Neural progenitor cell (in vitro differentiated cells): ENCODE data around the gene PROS1. TPM values are rescaled to one million over a fixed set of nuclear protein-coding genes. Genes with fewer than 3 reads are reported as not detected.
"Not testable (repeated sequence)": the region's sequence is repeated elsewhere in the genome, so short reads cannot be mapped to it uniquely, and the experiment has no call there.

Source experiments
- DNase-seq: peaks from one replicate; pipeline ENCODE4 v3.0.0-alpha.2; 2016; ENCODE audit warnings: low spot score
- H2AFZ ChIP-seq: fragments of 200-600 bp; sonication (generic); replicated peaks from 2 replicates; pipeline ENCODE4 v1.6.1; 2016; ENCODE audit warnings: antibody characterized with exemption
- H3F3A ChIP-seq: fragments of 200-600 bp; sonication (generic); 2 replicates; pipeline ENCODE4 v1.6.1; 2016; ENCODE audit warnings: antibody characterized with exemption, low read depth
- H3K27ac ChIP-seq: fragments of 200-600 bp; sonication (generic); 2 replicates; pipeline ENCODE4 v1.5.1; 2016; ENCODE audit warnings: mild to moderate bottlenecking
- H3K27me3 ChIP-seq: fragments of 200-600 bp; sonication (generic); 2 replicates; pipeline ENCODE4 v1.6.1; 2016; ENCODE audit warnings: mild to moderate bottlenecking, moderate library complexity
- H3K36me3 ChIP-seq: fragments of 200-600 bp; sonication (generic); 2 replicates; pipeline ENCODE4 v1.5.1; 2016
- H3K4me1 ChIP-seq: fragments of 200-600 bp; sonication (generic); 2 replicates; pipeline ENCODE4 v1.6.1; 2016; ENCODE audit warnings: mixed run types
- H3K4me2 ChIP-seq: fragments of 200-600 bp; sonication (generic); 2 replicates; pipeline ENCODE4 v1.6.1; 2016
- H3K4me3 ChIP-seq: fragments of 200-600 bp; sonication (generic); 2 replicates; pipeline ENCODE4 v1.5.1; 2016
- H3K79me2 ChIP-seq: fragments of 200-600 bp; sonication (generic); 2 replicates; pipeline ENCODE4 v1.6.1; 2016; ENCODE audit warnings: low read depth
- H3K9ac ChIP-seq: fragments of 200-600 bp; sonication (generic); 2 replicates; pipeline ENCODE4 v1.6.1; 2016
- H3K9me3 ChIP-seq: fragments of 200-600 bp; sonication (generic); 2 replicates; pipeline ENCODE4 v1.5.1; 2016; ENCODE audit warnings: low read depth
- H4K20me1 ChIP-seq: fragments of 200-600 bp; sonication (generic); 2 replicates; pipeline ENCODE4 v1.6.1; 2016; ENCODE audit warnings: low read depth
- H3K27ac Mint-ChIP-seq: 3 replicates; pipeline ENCODE4 v1.8.0; 2021; ENCODE audit warnings: mixed read lengths
- H3K27me3 Mint-ChIP-seq: 2 replicates; pipeline ENCODE4 v1.8.0; 2022; ENCODE audit warnings: low read depth, mild to moderate bottlenecking, inconsistent platforms, moderate library complexity, mixed read lengths; ENCODE audit not compliant: insufficient read depth
- H3K36me3 Mint-ChIP-seq: 3 replicates; pipeline ENCODE4 v1.8.0; 2021; ENCODE audit warnings: mixed read lengths
- H3K4me1 Mint-ChIP-seq: 3 replicates; pipeline ENCODE4 v1.8.0; 2021; ENCODE audit warnings: mixed read lengths
- H3K4me3 Mint-ChIP-seq: 3 replicates; pipeline ENCODE4 v1.8.0; 2021; ENCODE audit warnings: mild to moderate bottlenecking, moderate library complexity, mixed read lengths
- H3K9me3 Mint-ChIP-seq: 3 replicates; pipeline ENCODE4 v1.8.0; 2020; ENCODE audit warnings: mixed read lengths
- EZH2 ChIP-seq: fragments of 200-600 bp; sonication (generic); IDR thresholded peaks from 2 replicates; pipeline ENCODE4 v1.6.1; 2017; ENCODE audit warnings: antibody characterized with exemption, mild to moderate bottlenecking, moderate library complexity
- EZH2phosphoT487 ChIP-seq: fragments of 200-600 bp; sonication (generic); IDR thresholded peaks from 2 replicates; pipeline ENCODE4 v1.6.1; 2017; ENCODE audit warnings: antibody characterized with exemption
- total RNA-seq: library from RNA; depleted of rRNA; stranded (reverse); fragments of >200 nt; gene quantifications from 2 replicates; pipeline ENCODE4 v1.2.3, GENCODE V29; 2015; ENCODE audit warnings: low replicate concordance
- TF ChIP-seq, protein P1 (sequence below): fragments of 200-600 bp; sonication (generic); IDR thresholded peaks from 2 replicates; pipeline ENCODE4 v1.5.1; 2017; ENCODE audit warnings: antibody characterized with exemption, mild to moderate bottlenecking

PROS1 gene
- total RNA-seq, 1 donor from 2014 or later, result 18.5 TPM

DNA sequence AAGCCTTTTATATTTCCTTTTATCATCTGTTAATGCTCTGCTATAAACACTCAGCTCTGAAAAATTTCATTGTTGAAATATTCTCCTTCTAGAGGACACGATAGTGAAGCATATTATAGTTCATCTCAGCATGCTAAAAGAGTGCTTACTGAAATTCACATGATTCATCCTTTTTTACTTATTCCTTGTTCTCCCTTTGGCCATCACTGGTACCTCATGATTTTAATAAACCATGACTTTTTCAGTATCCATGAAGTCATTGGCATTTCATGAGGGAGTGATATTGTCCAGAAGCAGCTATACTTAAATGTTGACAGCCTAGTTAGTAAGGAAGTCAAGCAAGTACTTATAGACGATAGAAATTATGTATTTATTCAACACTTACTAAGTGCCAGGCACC, 112.7 kb downstream of the PROS1 start:
- Histone ChIP-seq H3F3A (no peaks in the 10 kb centered on the region), H3K27me3 (no peaks in the 10 kb centered on the region), H3K4me2 (no peak overlapping the region), H3K4me1 (no peaks in the 10 kb centered on the region), H4K20me1 (no peaks in the 10 kb centered on the region), H3K27ac (no peak overlapping the region), H3K36me3 (no peaks in the 10 kb centered on the region), H3K79me2 (no peaks in the 10 kb centered on the region), H3K4me3 (no peak overlapping the region), H3K9ac (no peak overlapping the region), H2AFZ (no peak overlapping the region), H3K9me3 (peaks cover 35% of the 10 kb centered on the region)
- H3K4me3 Mint-ChIP-seq, result no peak overlapping the region
- no peaks in the 10 kb centered on the region for H3K4me1 Mint-ChIP-seq
- no peak for DNase-seq
- H3K27me3 Mint-ChIP-seq, result peaks cover 3% of the 10 kb centered on the region
- H3K36me3 Mint-ChIP-seq, result no peaks in the 10 kb centered on the region
- no peaks in the 10 kb centered on the region for H3K9me3 Mint-ChIP-seq
- H3K27ac Mint-ChIP-seq, result no peak overlapping the region
- TF ChIP-seq EZH2 (no peak), EZH2phosphoT487 (no peak)
- TF ChIP-seq, protein P1, sequence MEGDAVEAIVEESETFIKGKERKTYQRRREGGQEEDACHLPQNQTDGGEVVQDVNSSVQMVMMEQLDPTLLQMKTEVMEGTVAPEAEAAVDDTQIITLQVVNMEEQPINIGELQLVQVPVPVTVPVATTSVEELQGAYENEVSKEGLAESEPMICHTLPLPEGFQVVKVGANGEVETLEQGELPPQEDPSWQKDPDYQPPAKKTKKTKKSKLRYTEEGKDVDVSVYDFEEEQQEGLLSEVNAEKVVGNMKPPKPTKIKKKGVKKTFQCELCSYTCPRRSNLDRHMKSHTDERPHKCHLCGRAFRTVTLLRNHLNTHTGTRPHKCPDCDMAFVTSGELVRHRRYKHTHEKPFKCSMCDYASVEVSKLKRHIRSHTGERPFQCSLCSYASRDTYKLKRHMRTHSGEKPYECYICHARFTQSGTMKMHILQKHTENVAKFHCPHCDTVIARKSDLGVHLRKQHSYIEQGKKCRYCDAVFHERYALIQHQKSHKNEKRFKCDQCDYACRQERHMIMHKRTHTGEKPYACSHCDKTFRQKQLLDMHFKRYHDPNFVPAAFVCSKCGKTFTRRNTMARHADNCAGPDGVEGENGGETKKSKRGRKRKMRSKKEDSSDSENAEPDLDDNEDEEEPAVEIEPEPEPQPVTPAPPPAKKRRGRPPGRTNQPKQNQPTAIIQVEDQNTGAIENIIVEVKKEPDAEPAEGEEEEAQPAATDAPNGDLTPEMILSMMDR, result no peak

DNA sequence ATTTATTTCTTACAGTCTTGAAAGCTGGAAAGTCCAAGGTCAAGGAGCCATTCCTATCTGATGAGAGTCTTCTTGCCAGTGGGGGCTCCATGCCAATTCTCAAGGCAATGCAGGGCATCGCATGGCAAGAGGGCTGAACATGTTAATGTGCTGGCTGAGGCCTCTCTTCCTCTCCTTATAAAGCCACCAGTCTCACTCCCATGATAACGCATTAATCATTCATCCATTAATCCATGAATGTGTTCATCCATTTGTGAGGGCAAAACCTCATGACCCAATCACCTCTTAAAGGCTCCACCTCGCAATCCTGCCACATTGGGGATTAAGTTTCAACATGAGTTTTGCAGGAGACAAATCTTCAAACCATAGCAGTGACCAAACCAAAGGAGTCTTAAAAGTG, 118.3 kb downstream of the PROS1 start:
- Histone ChIP-seq H3K9me3 (peaks cover 35% of the 10 kb centered on the region), H3K9ac (no peak overlapping the region), H3K27me3 (no peaks in the 10 kb centered on the region), H3K4me2 (no peak overlapping the region), H4K20me1 (no peaks in the 10 kb centered on the region), H3F3A (no peaks in the 10 kb centered on the region), H3K4me3 (no peak overlapping the region), H3K27ac (no peak overlapping the region), H3K36me3 (no peaks in the 10 kb centered on the region), H3K4me1 (no peaks in the 10 kb centered on the region), H2AFZ (no peak overlapping the region), H3K79me2 (no peaks in the 10 kb centered on the region)
- Mint-ChIP-seq H3K4me3 (no peak overlapping the region), H3K36me3 (no peaks in the 10 kb centered on the region), H3K27me3 (peaks cover 3% of the 10 kb centered on the region), H3K9me3 (peaks cover 13% of the 10 kb centered on the region), H3K4me1 (no peaks in the 10 kb centered on the region), H3K27ac (no peak overlapping the region)
- TF ChIP-seq EZH2 (no peak), EZH2phosphoT487 (no peak)
- TF ChIP-seq, protein P1, result no peak
- DNase-seq, result no peak

DNA sequence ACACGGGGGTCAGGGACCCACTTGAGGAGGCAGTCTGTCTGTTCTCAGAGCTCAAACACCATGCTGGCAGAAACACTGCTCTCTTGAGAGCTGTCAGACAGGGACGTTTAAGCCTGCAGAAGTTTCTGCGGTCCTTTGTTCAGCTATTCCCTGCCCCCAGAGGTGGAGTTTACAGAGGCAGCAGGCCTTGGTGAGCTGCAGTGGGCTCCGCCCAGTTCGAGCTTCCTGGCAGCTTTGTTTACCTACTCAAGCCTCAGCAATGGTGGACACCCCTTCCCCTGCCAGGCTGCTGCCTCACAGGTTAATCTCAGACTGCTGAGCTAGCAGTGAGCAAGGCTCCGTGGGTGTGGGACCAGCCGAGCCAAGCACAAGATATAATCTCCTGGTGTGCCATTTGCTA, 121.5 kb downstream of the PROS1 start:
- H3K36me3 Mint-ChIP-seq, H3K4me1 ChIP-seq, H2AFZ ChIP-seq, H3K4me3 Mint-ChIP-seq, H3K27ac Mint-ChIP-seq, H3F3A ChIP-seq, H3K79me2 ChIP-seq, H3K9ac ChIP-seq, H3K27me3 ChIP-seq, DNase-seq, H3K4me3 ChIP-seq, H3K27me3 Mint-ChIP-seq, H3K4me2 ChIP-seq, H3K36me3 ChIP-seq, H3K4me1 Mint-ChIP-seq, H4K20me1 ChIP-seq, H3K27ac ChIP-seq: not testable (repeated sequence)
- peaks cover 25% of the 10 kb centered on the region for H3K9me3 ChIP-seq
- H3K9me3 Mint-ChIP-seq, result peaks cover 26% of the 10 kb centered on the region

DNA sequence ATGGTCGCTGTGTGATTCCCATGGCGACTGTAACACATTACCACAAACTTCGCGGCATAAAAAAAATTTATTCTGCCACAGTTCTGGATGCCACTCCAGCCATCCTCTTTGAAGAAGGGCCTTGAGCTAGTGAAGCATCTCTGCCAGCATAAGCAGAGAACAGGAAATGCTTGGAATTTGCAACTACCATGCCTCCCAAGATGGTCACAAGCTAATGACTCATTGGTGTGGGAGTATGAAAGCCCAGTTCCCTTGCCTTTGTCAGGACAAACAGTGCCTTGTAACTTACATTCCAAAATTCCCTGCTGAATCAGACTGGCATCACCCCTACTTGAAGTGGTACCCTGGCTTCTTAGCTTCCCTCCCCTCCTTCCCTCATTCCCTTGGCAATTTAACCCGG, 129.7 kb downstream of the PROS1 start:
- H3K4me3 Mint-ChIP-seq, result no peak overlapping the region
- no peak for DNase-seq
- H3K27me3 Mint-ChIP-seq, result peaks cover 2% of the 10 kb centered on the region
- no peaks in the 10 kb centered on the region for H4K20me1 ChIP-seq
- H3K4me1 Mint-ChIP-seq, result no peaks in the 10 kb centered on the region
- H3K4me2 ChIP-seq, result no peak overlapping the region
- peaks cover 6% of the 10 kb centered on the region for H3K9me3 Mint-ChIP-seq
- no peak overlapping the region for H2AFZ ChIP-seq
- no peak for TF ChIP-seq EZH2phosphoT487
- H3K36me3 ChIP-seq, result no peaks in the 10 kb centered on the region
- H3K9me3 ChIP-seq, result peaks cover 8% of the 10 kb centered on the region
- H3K27me3 ChIP-seq, result no peaks in the 10 kb centered on the region
- H3F3A ChIP-seq, result no peaks in the 10 kb centered on the region
- H3K36me3 Mint-ChIP-seq, result no peaks in the 10 kb centered on the region
- H3K4me3 ChIP-seq, result no peak overlapping the region
- H3K27ac Mint-ChIP-seq, result no peak overlapping the region
- no peak overlapping the region for H3K9ac ChIP-seq
- no peaks in the 10 kb centered on the region for H3K4me1 ChIP-seq
- no peaks in the 10 kb centered on the region for H3K79me2 ChIP-seq
- no peak overlapping the region for H3K27ac ChIP-seq

DNA sequence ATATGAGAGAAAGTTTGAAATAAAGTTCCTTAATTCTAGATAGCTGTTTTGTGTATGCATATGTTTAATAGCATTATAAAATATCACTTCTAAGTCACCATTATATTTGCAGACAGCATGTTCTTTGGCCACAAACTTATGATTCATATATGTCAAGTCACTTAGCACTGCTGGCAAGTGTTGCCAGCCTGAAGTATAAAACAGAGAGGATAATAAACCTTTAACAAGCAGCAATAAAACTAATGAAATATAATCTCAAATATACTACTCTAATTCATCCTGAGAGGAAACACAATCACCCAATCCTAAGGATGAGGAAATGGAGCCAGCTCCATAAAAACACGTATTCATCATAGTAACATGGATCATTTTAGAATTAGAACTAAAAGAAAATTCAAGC, 134.5 kb downstream of the PROS1 start:
- not testable (repeated sequence) for H3K27me3 Mint-ChIP-seq, H4K20me1 ChIP-seq, H3K36me3 Mint-ChIP-seq, H3K27me3 ChIP-seq, H3K4me2 ChIP-seq, H3K4me1 ChIP-seq, H2AFZ ChIP-seq, H3F3A ChIP-seq, H3K4me3 ChIP-seq, DNase-seq, H3K4me3 Mint-ChIP-seq, H3K27ac Mint-ChIP-seq, H3K27ac ChIP-seq, H3K9me3 Mint-ChIP-seq, H3K4me1 Mint-ChIP-seq, H3K79me2 ChIP-seq, H3K9ac ChIP-seq, H3K36me3 ChIP-seq
- H3K9me3 ChIP-seq, result peaks cover 13% of the 10 kb centered on the region
